Measurements from ENCODE around the gene TUBA3C.
"Not testable (repeated sequence)": the region's sequence is repeated elsewhere in the genome, so short reads cannot be mapped to it uniquely, and the experiment has no call there.

TUBA3C gene

GRCh38 chr13:19181621-19182485 is at the start of gene TUBA3C:
TSS of gene TUBA3C (minus strand) at chr13:19181824. CDS start at chr13:19181747, 77 bp downstream.
- no peak for DNase-seq

- not testable (repeated sequence) for DNase-seq
Observed at GRCh38 chr13:19207413-19207812, 25.8 kb upstream of the TUBA3C start.

- not testable (repeated sequence) for DNase-seq
Observed at GRCh38 chr13:19192622-19193021, 11.0 kb upstream of the TUBA3C start.

- not testable (repeated sequence) for DNase-seq
Observed at GRCh38 chr13:19189911-19190310, 8.3 kb upstream of the TUBA3C start.

- not testable (repeated sequence) for DNase-seq
Observed at GRCh38 chr13:19189368-19189767, 7.7 kb upstream of the TUBA3C start.

- DNase-seq, result no peak
Observed at GRCh38 chr13:19185865-19186645, 4.4 kb upstream of the TUBA3C start.

GRCh38 chr13:19185086-19185864 is 3.7 kb upstream of the TUBA3C start:
- no peak for DNase-seq

- DNase-seq, result no peak
Observed at GRCh38 chr13:19184176-19184575, 2.6 kb upstream of the TUBA3C start.

GRCh38 chr13:19183676-19184075 is 2.1 kb upstream of the TUBA3C start:
- DNase-seq, result no peak

- DNase-seq, result no peak
Observed at GRCh38 chr13:19182536-19182935, 912 bp upstream of the TUBA3C start.

GRCh38 chr13:19181021-19181620 is 503 bp downstream of the TUBA3C start:
- no peak for DNase-seq

- DNase-seq, result no peak
Observed at GRCh38 chr13:19179916-19180315, 1.7 kb downstream of the TUBA3C start.

- DNase-seq, result no peak
Observed at GRCh38 chr13:19178901-19179593, 2.6 kb downstream of the TUBA3C start.

- DNase-seq, result not testable (repeated sequence)
Observed at GRCh38 chr13:19176981-19177776, 4.4 kb downstream of the TUBA3C start.

GRCh38 chr13:19173752-19174151 is 7.9 kb downstream of the TUBA3C start:
- no peak for DNase-seq

GRCh38 chr13:19172647-19173030 is 9.0 kb downstream of the TUBA3C start:
- DNase-seq, result no peak

GRCh38 chr13:19172007-19172646 is 9.5 kb downstream of the TUBA3C start:
- DNase-seq, result no peak

GRCh38 chr13:19171563-19171962 is 10.1 kb downstream of the TUBA3C start:
- DNase-seq, result no peak

- no peak for DNase-seq
Observed at GRCh38 chr13:19169991-19170390, 11.6 kb downstream of the TUBA3C start.

GRCh38 chr13:19169496-19169895 is 12.1 kb downstream of the TUBA3C start:
- no peak for DNase-seq

- DNase-seq, result no peak
Observed at GRCh38 chr13:19161308-19161707, 20.3 kb downstream of the TUBA3C start.
